BE2C (cell line): ENCODE results near the gene DCXR.
A peak's percentile ranks its signal among the peaks of the same experiment; 100 is the strongest.

ENCODE experiments used
- DNase-seq: peaks from one replicate; pipeline ENCODE4 v3.0.0-alpha.2; 2020
- H3K27me3 ChIP-seq: fragments of 250-450 bp; sonication (Bioruptor Pico); 2 replicates; pipeline ENCODE4 v1.5.1; 2020; ENCODE audit warnings: mild to moderate bottlenecking
- H3K36me3 ChIP-seq: fragments of 250-450 bp; sonication (Bioruptor Pico); 2 replicates; pipeline ENCODE4 v1.5.1; 2020; ENCODE audit warnings: mild to moderate bottlenecking
- H3K4me1 ChIP-seq: fragments of 250-450 bp; sonication (Bioruptor Pico); 2 replicates; pipeline ENCODE4 v1.5.1; 2020
- H3K4me3 ChIP-seq: 2 replicates; pipeline ENCODE4 v1.5.1; 2011; ENCODE audit warnings: low read depth, low read length
- H3K9me3 ChIP-seq: fragments of 250-450 bp; sonication (Bioruptor Pico); 2 replicates; pipeline ENCODE4 v1.5.1; 2020
- TF ChIP-seq, protein P1 (sequence below): IDR thresholded peaks from 2 replicates; pipeline ENCODE4 v1.5.1; 2012; ENCODE audit warnings: mild to moderate bottlenecking, low read depth, low read length

DCXR gene

DNA sequence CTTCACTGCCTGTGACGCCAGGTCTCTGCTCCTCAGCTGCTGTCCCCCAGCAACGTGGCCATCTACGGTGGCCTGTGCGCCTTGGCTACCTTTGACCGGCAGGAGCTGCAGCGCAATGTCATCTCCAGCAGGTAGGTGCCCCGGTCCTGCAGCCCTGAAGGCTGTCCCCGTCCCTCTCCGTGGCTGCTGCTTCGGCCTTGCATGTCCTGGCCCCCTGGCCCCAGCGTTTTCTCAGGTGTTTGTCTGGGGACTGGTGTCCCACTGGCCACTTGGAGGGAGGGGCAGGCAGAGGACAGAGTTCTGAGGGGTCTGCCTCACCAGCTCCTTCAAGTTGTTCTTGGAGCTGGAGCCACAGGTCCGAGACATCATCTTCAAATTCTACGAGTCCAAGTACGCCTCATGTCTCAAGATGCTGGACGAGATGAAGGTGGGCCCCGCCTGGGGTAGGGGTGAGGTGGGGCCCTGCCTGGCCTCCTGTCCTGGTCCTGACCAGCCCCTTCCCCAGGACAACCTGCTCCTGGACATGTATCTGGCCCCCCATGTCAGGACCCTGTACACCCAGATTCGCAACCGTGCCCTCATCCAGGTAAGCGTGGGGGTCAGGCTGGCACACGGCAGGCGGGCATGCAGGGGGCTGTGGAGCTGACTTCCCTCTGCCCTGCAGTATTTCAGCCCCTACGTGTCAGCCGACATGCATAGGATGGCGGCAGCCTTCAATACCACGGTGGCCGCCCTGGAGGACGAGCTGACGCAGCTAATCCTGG, 18.6 kb upstream of the DCXR start:
- Histone ChIP-seq H3K36me3 (peaks cover 78% of the 10 kb centered on the region), H3K9me3 (no peaks in the 10 kb centered on the region), H3K4me1 (no peaks in the 10 kb centered on the region), H3K4me3 (no peak overlapping the region), H3K27me3 (0 out of 2 replicates have a peak, but pooled peaks cover 3% of the 10 kb centered on the region)
- DNase-seq: no peak
- TF ChIP-seq, protein P1, sequence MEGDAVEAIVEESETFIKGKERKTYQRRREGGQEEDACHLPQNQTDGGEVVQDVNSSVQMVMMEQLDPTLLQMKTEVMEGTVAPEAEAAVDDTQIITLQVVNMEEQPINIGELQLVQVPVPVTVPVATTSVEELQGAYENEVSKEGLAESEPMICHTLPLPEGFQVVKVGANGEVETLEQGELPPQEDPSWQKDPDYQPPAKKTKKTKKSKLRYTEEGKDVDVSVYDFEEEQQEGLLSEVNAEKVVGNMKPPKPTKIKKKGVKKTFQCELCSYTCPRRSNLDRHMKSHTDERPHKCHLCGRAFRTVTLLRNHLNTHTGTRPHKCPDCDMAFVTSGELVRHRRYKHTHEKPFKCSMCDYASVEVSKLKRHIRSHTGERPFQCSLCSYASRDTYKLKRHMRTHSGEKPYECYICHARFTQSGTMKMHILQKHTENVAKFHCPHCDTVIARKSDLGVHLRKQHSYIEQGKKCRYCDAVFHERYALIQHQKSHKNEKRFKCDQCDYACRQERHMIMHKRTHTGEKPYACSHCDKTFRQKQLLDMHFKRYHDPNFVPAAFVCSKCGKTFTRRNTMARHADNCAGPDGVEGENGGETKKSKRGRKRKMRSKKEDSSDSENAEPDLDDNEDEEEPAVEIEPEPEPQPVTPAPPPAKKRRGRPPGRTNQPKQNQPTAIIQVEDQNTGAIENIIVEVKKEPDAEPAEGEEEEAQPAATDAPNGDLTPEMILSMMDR: no peak

- TF ChIP-seq, protein P1: no peak
- Histone ChIP-seq H3K9me3 (no peaks in the 10 kb centered on the region), H3K36me3 (peaks cover 69% of the 10 kb centered on the region), H3K4me3 (no peak overlapping the region), H3K27me3 (0 out of 2 replicates have a peak, but pooled peaks cover 3% of the 10 kb centered on the region), H3K4me1 (no peaks in the 10 kb centered on the region)
- DNase-seq: no peak
These were observed 17.8 kb upstream of the DCXR start for GRCh38 chr17:82055023-82055964.

GRCh38 chr17:82054351-82055022, 17.0 kb upstream of the DCXR start:
- no peak overlapping the region for H3K4me3 ChIP-seq
- peaks cover 61% of the 10 kb centered on the region for H3K36me3 ChIP-seq
- no peak for DNase-seq
- TF ChIP-seq, protein P1: no peak
- H3K9me3 ChIP-seq: no peaks in the 10 kb centered on the region
- H3K4me1 ChIP-seq: no peaks in the 10 kb centered on the region
- 0 out of 2 replicates have a peak, but pooled peaks cover 3% of the 10 kb centered on the region for H3K27me3 ChIP-seq

GRCh38 chr17:82053556-82054263, 16.2 kb upstream of the DCXR start:
- no peak for DNase-seq
- no peaks in the 10 kb centered on the region for H3K4me1 ChIP-seq
- H3K27me3 ChIP-seq: 0 out of 2 replicates have a peak, but pooled peaks cover 3% of the 10 kb centered on the region
- H3K9me3 ChIP-seq: no peaks in the 10 kb centered on the region
- H3K4me3 ChIP-seq: no peak overlapping the region
- TF ChIP-seq, protein P1: no peak
- peaks cover 53% of the 10 kb centered on the region for H3K36me3 ChIP-seq

GRCh38 chr17:82053130-82053529, 15.6 kb upstream of the DCXR start:
- Histone ChIP-seq H3K4me3 (peak overlapping the region; percentile 86), H3K9me3 (no peaks in the 10 kb centered on the region), H3K27me3 (0 out of 2 replicates have a peak, but pooled peaks cover 3% of the 10 kb centered on the region), H3K4me1 (no peaks in the 10 kb centered on the region), H3K36me3 (peaks cover 47% of the 10 kb centered on the region)
- TF ChIP-seq, protein P1: no peak
- no peak for DNase-seq
